Endometrium (tissue), 2 donors: ENCODE measurements around the gene GAB2.
"Not testable (repeated sequence)": the region's sequence is repeated elsewhere in the genome, so short reads cannot be mapped to it uniquely, and the experiment has no call there.

Source experiments
- FAIRE-seq: peaks from 2 replicates; lab custom pipeline; 2012; peaks lifted over from hg19 to GRCh38; lab: Jason Lieb, UNC
- donor health status: control.
- donor health status: control.

Gene GAB2

DNA sequence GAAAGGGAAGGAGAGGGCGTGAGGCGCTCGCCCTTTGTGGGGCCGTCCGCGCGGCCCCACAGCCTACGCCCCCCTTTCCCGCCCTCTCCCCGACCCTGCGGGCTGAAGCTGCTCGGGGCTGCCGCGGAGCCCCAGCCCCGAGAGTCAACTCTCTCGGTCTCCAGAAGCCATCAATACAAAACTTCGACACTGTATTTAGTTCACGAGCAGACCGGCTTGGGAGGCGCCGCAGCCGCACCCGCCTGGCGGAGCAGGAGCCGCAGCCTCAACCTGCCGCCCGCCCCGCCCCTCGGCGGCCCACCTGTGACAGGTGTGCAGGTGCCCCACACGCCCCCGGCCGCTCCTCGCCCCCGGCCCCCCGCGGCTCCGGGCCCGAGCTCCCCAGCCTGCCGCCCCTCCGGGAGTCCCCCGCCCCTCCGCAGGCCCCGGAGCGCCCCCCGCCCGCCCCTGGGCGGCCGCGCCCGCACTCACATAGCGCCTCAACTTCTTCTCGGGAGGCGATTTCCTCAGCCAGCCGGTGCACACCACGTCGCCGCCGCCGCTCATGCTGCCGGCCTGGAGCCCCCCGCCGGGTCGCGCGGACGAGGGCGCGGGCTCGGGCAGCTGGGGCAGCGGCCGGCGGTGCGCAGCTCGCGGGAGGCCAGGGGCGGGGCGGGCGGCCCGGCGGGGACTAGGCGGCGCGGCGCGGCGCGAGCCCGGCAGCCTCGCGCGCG is at the start of gene GAB2:
Gene GAB2, minus strand, starts transcription at position 646 of the 713 bp plus-strand sequence. Its CDS starts 100 bp downstream, at position 546.
- FAIRE-seq = no peak

DNA sequence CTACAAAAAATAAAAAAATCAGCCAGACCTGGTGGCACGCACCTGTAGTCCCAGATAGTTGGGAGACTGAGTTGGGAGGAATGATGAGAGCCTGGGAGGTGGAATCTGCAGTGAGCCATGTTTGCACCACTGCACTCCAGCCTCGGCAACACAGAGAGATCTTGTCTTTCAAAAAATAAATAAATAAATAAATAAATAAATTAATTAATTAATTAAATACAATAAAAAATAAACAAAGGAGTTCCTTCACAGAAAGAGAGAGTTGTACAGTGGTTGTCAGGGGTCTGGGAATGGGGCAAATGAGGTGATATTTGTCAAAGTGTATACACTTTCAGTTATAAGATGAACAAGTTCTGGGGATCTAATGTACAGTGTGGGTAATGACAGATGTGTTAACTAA is 49.8 kb upstream of the GAB2 start:
- FAIRE-seq = no peak

DNA sequence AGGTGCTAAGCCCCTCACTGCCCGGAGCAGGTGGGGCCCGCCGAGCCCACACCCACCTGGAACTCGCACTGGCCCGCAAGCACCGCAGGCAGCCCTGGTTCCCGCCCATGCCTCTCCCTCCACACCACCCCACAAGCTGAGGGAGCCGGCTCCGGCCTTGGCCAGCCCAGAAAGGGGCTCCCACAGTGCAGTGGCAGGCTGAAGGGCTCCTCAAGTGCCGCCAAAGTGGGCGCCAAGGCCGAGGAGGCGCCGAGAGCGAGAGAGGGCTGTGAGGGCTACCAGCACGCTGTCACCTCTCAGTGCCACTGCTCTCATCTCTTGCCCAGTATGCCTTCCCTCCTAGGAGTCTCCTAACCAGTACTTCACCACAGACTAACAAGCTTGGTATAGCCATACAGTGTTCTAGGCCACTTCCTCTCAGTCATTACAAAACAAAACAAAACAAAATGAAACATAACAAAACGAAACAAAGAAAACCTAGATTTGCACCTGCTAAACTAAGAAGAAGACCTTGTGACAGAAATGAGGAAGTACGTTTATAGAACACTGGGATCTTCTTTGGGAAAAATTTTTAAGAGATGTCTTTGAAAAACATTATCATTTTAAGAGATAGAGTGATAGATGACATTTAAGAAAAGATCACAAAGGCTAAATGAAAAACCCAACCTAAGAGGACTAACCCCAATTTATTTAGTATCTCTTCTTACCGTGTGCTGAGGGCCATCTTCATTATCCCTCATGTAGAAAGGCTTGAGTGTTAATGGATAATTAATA is 47.7 kb upstream of the GAB2 start:
- FAIRE-seq = no peak

DNA sequence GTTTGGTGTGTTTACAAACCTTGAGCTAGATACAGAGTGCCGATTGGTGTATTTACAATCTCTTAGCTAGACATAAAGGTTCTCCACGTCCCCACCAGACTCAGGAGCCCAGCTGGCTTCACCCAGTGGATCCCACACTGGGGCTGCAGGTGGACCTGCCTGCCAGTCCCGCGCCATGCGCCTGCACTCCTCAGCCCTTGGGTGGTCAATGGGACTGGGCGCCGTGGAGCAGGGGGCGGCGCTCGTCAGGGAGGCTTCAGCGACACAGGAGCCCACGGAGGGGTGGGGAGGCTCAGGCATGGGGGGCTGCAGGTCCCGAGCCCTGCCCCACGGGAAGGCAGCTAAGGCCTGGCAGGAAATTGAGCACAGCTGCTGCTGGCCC is 47.2 kb upstream of the GAB2 start:
- FAIRE-seq = not testable (repeated sequence)

GRCh38 chr11:78460471-78460870 is 42.9 kb upstream of the GAB2 start:
- no peak for FAIRE-seq

DNA sequence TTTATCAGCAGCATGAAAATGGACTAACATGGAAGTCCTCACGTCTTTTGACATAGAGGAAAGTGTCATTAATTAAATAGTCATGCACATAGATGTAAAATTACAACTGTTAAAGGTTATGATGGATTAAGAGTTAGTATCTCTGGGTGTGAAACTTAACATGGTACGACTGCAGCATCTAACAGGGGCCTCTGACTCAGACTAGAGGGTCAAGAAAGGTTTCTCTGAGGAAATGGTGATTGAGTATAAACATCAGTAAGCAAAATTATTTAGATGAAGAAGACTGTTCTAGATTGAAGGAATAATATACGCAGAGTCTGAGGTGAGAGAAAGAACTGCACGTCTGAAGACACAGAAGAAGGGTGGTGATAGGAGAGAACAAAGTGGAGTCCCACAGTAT is 42.1 kb upstream of the GAB2 start:
- FAIRE-seq = no peak

DNA sequence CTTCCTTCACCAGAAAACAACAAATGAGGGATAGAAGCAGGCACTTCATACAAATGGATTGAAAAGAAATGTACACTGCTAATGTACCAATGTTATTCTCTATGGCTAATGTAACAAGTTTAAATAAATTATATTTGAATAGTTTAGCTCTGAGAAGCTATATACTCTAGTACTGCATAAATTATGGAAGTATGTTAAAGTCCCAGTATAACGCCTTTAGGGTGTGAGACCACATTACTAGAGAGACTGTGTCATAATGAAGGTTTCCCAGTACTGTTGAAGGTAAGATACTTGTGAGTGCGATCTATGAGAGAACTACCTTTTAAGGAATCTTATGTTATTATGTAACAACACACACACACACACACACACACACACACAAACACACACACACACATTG is 39.8 kb upstream of the GAB2 start:
- no peak for FAIRE-seq

DNA sequence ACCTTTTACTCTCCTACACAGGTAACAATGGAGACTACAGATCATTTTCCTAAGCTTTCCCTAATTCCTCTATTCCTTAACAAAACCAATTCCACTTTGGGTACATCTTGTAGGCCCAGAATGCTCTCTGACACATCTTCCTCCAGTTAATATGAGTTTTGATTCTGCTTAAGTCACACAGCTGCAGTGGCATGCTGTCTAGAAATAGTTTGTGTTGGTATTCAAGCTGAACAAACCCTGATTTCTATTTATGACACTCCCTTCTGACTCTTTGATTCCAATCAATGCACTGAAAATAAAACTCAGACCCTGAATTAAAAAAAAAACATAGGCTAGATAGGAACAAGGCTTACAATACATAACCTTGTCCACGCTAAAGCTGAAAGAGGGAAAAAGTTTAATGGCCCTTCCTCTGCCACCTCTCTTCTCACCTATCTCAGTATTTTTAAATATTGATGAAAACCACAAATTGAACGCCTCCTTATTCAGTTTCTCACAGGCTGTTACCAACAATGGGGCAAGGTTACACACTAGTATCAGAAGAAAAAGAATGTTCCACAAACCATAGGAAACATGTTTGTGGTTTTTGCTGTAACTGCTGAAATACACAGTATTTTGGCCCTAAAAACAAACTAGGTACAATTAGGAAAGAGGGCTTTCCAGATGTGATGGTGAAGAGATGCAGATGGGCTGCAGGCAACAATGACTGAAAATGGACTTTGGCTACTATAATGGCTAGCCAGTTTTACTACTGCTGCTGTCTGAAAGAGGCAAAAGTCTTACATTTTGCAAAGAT is 35.7 kb upstream of the GAB2 start:
- no peak for FAIRE-seq

DNA sequence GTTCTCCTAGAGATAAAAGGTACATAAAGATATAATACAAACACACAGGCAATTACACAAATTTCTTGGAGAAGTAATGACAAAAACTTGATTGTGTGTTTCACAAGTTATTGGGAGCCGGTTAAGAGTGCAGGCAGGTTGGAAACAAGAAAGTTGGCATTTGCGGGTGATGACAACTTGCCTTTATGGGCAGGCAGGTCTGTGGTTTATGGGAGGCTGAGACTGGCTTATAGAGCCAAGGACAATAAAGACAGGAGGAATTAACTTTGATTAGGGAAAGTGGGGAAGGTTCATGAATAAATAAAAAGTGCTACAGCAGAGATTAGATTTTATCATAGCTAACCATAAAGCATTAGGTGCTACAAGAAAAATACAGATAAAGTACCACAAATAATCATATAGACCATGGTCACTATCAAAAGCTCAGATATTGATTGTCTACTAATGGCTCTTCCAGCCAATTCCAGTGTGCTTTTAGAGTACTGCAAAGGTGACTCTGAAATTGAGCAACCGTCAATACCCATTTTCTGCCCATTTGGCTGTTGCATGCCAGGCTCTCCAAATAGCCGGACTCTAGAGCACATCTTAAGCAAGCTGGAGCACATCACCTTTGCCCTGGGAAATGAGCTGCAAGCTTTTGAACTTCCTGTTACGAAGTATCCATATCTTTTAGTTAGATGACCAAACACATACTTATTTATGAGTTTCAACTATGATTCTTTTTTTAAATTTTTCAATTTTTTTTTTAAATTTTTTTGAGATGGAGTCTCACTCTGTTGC is 33.9 kb upstream of the GAB2 start:
- FAIRE-seq = no peak

DNA sequence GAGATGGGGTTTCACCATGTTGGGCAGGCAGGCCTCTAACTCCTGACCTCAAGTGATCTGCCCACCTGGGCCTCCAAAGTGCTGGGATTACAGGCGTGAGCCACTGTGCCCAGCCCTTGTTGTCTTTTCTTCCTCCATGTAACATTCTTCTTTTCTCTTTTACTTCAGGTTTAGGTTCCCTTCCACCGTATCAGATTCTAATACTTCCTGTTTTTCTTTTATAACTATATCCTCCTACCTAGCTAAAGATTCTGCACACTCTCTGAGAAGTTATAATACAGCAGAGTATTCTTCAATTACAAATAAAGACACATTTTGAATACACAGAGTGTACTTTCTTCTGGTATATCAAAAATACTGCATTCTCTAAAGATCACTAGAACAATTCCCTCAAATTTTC is 33.2 kb upstream of the GAB2 start:
- FAIRE-seq = no peak

DNA sequence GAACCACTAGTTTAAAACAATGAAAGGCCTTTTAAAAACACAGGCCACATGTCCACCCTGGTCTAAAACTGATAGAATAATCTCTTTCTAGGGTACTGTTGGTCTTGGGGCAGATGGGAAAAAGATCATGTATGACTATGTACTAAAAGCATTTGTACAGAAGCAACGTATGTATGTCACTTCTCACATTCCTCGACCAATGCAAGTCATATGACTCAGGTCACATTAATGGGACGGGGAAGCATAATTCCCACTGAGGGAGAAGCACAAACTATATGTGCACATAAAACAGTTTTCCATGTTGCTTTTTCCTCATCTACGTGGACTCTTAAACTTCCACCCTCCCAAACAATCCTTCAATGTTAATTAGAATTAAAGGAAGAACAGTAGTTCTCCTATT is 32.2 kb upstream of the GAB2 start:
- no peak for FAIRE-seq

DNA sequence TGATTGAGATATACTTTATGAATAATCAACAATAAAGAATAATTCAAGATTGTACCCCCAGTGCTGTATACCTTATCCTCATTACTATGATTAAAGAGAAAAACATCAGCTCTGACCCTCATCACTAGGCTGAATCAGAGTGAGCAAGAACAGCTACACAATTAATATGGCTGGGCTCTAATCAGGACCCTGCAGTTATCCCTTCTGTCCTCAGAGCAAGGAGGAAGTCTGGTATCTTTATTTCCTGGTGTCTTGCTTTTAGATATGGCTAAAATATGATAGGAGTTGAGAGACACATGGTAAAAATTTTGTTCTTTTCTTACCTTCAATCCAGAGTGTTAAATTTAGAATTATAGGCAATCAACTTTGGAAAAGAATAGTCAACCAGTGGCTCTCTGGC is 28.6 kb upstream of the GAB2 start:
- no peak for FAIRE-seq

GRCh38 chr11:78444726-78445125 is 27.1 kb upstream of the GAB2 start:
- FAIRE-seq = no peak

DNA sequence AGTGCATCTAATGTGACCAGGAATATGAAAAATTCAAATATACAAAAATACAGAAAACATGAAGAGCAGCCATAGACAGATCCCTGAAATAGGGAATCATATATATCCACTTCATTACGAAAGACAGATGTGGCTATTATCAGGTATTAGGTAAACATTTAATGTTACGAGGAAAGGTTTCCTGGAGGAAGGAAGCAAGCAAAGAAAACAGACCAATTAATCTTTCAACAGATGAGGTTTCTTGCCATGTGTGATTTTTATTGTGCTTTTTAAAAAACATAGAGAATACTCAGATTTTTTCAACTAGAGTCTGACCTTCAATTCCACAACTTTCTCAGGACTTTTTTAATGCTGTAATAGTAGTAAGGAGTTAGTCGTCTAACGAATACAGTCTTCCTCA is 24.3 kb upstream of the GAB2 start:
- FAIRE-seq = no peak

DNA sequence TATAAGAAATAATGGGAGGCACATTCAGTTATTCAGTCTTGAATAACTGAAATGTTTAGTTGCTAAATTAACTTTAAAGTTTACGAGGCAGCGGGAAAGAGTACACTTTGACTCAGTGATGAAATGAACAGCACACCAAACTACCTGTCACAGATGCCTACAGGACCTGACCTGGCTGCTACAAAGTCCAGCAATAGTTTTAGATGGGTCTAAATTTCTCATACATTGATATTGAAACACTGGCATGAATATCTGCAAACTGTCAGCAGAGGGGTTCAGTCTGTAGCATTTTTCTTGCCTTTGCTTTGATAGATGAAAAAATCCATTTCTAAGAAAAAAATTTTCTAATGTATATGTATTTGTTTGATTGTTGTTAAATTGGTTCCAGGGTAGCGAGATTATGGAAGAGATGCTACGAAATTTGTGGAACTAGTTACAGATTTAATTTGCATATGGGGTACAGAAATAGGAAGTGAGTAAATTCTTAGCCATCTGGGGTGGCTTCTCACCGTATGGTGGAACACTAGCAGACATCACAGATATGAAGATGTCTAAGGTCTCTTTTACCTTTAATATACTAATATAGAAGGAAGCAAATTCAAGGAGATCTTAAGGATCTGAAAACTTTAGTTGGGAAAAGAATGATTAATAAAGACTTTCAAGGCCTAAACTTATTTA is 20.8 kb upstream of the GAB2 start:
- FAIRE-seq = no peak

GRCh38 chr11:78432956-78433355 is 15.3 kb upstream of the GAB2 start:
- FAIRE-seq = no peak

- FAIRE-seq = no peak
These were observed 14.5 kb upstream of the GAB2 start for GRCh38 chr11:78432058-78432515.

GRCh38 chr11:78429660-78430059 is 12.0 kb upstream of the GAB2 start:
- FAIRE-seq = no peak

DNA sequence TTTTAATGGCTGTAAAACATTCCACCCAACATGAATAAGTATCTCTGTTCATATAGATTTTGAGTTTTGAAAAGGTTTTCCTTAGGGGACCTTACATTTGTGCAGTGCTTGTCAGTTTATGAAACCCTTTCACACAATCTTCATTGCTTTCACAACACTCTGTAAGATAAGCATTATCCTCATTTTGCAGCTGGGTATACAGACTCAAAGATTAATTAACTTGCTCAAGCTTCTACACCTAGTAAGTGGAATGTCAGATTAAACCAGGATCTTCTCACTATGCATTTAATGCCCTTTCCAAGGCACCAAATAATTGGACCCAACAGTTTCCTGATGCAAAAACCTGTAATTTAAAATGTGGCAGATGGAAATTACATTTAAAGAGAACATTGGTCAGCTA is 11.6 kb upstream of the GAB2 start:
- no peak for FAIRE-seq

GRCh38 chr11:78428773-78429172 is 11.2 kb upstream of the GAB2 start:
- no peak for FAIRE-seq

GRCh38 chr11:78428266-78428636 is 10.6 kb upstream of the GAB2 start:
- no peak for FAIRE-seq
